WI38 (cell line): ENCODE data around the gene MED16.

Experiments
- H3K4me3 ChIP-seq: 2 replicates; pipeline ENCODE4 v1.5.1; 2011; ENCODE audit warnings: low read depth, mild to moderate bottlenecking, control low read depth, low read length
- CTCF ChIP-seq: IDR thresholded peaks from 2 replicates; pipeline ENCODE4 v1.5.1; 2012; ENCODE audit warnings: low read depth, mild to moderate bottlenecking, control low read depth, low read length

The MED16 gene

GRCh38 chr19:927351-927779 is 34.4 kb upstream of the MED16 start:
- no peak for TF ChIP-seq CTCF
- peak overlapping the region; percentile 88 for H3K4me3 ChIP-seq

- peak overlapping the region; percentile 88 for H3K4me3 ChIP-seq
- TF ChIP-seq CTCF: no peak
Observed at GRCh38 chr19:926589-927350, 33.8 kb upstream of the MED16 start.

- no peak for TF ChIP-seq CTCF
Observed at GRCh38 chr19:926323-926588, 33.3 kb upstream of the MED16 start.

GRCh38 chr19:925526-926322 is 32.7 kb upstream of the MED16 start, which contains the start of gene ARID3A:
Gene ARID3A (plus strand): TSS chr19:926035. CDS start chr19:929529, 3,494 bp downstream.
- no peak for TF ChIP-seq CTCF
- peak within 1 kb of the TSS; percentile 88 for H3K4me3 ChIP-seq

More at GRCh38 chr19:926323-926588, 33.3 kb upstream of the MED16 start:
- peak overlapping the region; percentile 88 for H3K4me3 ChIP-seq

GRCh38 chr19:925087-925525 is 32.1 kb upstream of the MED16 start:
- TF ChIP-seq CTCF: no peak
- H3K4me3 ChIP-seq: peak overlapping the region; percentile 88

- peak overlapping the region; percentile 88 for H3K4me3 ChIP-seq
Observed at GRCh38 chr19:924553-925086, 31.6 kb upstream of the MED16 start.

More at GRCh38 chr19:924553-925086, 31.6 kb upstream of the MED16 start:
- TF ChIP-seq CTCF: no peak
